PC-9 (cell line): ENCODE results near the gene EPHB3. TPM values are rescaled to one million over a fixed set of nuclear protein-coding genes. Genes with fewer than 3 reads are reported as not detected.

Experiments used
- BruUV-seq: library from RNA; stranded (reverse); fragments of 400-500 nt; replicated peaks from 2 replicates; lab custom pipeline; 2021; lab: Mats Ljungman, UMichigan
- CTCF ChIA-PET: fragments of 300-600 bp; sonication (Branson Sonifier 250); formaldehyde crosslinking; loops from one replicate; lab custom pipeline; 2022; ENCODE audit warnings: antibody characterized with exemption; lab: Charles Lee
- POLR2A ChIA-PET: fragments of 300-600 bp; sonication (Branson Sonifier 250); formaldehyde crosslinking; loops from one replicate; lab custom pipeline; 2022; ENCODE audit warnings: antibody characterized with exemption; ENCODE audit not compliant: unreplicated experiment; lab: Charles Lee
- DNase-seq, 2 experiments: peaks; one replicate each; pipeline versions ENCODE4 v3.0.0 to v3.0.0-alpha.2; 2015 to 2022; ENCODE audit warnings: mixed read lengths in 1 of 2
- H2AFZ ChIP-seq: fragments of 200-600 bp; sonication (generic); 2 replicates; pipeline ENCODE4 v1.8.1; 2017; ENCODE audit warnings: antibody characterized with exemption
- H3F3A ChIP-seq: fragments of 200-600 bp; sonication (generic); 2 replicates; pipeline ENCODE4 v1.8.1; 2017; ENCODE audit warnings: antibody characterized with exemption, mild to moderate bottlenecking, low read depth; ENCODE audit not compliant: insufficient read depth
- H3K27ac ChIP-seq: fragments of 200-600 bp; sonication (generic); 2 replicates; pipeline ENCODE4 v1.6.1; 2016; ENCODE audit warnings: mixed run types
- H3K27me3 ChIP-seq: fragments of 200-600 bp; sonication (generic); 2 replicates; pipeline ENCODE4 v1.6.1; 2016; ENCODE audit warnings: low read depth, mixed run types; ENCODE audit not compliant: insufficient read depth
- H3K36me3 ChIP-seq: fragments of 200-600 bp; sonication (generic); 2 replicates; pipeline ENCODE4 v1.6.1; 2016; ENCODE audit warnings: low read depth, mixed run types
- H3K4me1 ChIP-seq: fragments of 200-600 bp; sonication (generic); replicated peaks from 2 replicates; pipeline ENCODE4 v1.6.1; 2016; ENCODE audit warnings: mixed run types; ENCODE audit not compliant: insufficient read depth
- H3K4me2 ChIP-seq: fragments of 200-600 bp; sonication (generic); 2 replicates; pipeline ENCODE4 v1.6.1; 2017; ENCODE audit warnings: mixed run types
- H3K4me3 ChIP-seq: fragments of 200-600 bp; sonication (generic); 2 replicates; pipeline ENCODE4 v1.6.1; 2016; ENCODE audit warnings: mixed run types
- H3K79me2 ChIP-seq: fragments of 200-600 bp; sonication (generic); 2 replicates; pipeline ENCODE4 v1.6.1; 2017; ENCODE audit warnings: low read depth, mixed run types
- H3K9me2 ChIP-seq: fragments of 200-600 bp; sonication (generic); 2 replicates; pipeline ENCODE4 v1.8.1; 2017; ENCODE audit warnings: mild to moderate bottlenecking; ENCODE audit not compliant: insufficient read depth
- H3K9me3 ChIP-seq: fragments of 200-600 bp; sonication (generic); 2 replicates; pipeline ENCODE4 v1.8.1; 2016; ENCODE audit warnings: low read depth; ENCODE audit not compliant: insufficient read depth
- H4K20me1 ChIP-seq: fragments of 200-600 bp; sonication (generic); 2 replicates; pipeline ENCODE4 v1.8.1; 2017; ENCODE audit not compliant: insufficient read depth
- EZH2 ChIP-seq: fragments of 200-600 bp; sonication (generic); IDR thresholded peaks from 2 replicates; pipeline ENCODE4 v1.8.0; 2017; ENCODE audit warnings: antibody characterized with exemption, low read depth
- intact Hi-C: fragments of 100-400 bp; cut with micrococcal nuclease; formaldehyde crosslinking; loops from one replicate; pipeline ENCODE4 v1.10.0; 2022; ENCODE audit not compliant: unreplicated experiment
- total RNA-seq: library from RNA; stranded (reverse); gene quantifications from 2 replicates; pipeline ENCODE4 v1.2.3, GENCODE V29; 2021
- TF ChIP-seq, protein P1 (sequence below): fragments of 200-600 bp; sonication (generic); conservative IDR thresholded peaks from 2 replicates; pipeline ENCODE4 v1.6.1; 2017; ENCODE audit warnings: mixed run types, antibody characterized with exemption, mild to moderate bottlenecking, moderate library complexity

EPHB3 gene
- total RNA-seq, 1 experiment from 2014 or later = 15.7 TPM

DNA sequence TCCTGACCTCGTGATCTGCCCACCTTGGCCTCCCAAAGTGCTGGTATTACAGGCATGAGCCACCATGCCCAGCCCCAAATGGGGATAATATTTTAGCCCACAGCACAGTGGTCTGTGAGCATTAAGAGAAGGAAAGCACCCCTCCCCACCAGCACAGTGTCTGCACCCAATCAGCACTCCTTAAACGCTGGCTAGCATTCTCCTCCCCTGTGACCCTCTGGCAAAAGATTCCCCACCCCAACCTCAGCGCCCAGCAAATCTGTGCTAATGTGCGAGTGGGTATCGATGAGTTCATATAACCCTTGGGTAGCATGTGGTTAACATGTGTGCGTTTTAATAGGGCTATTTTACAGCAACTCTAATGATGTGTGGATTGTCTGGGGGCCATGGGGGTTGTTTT is 18.3 kb upstream of the EPHB3 start:
- no peak overlapping the region for H2AFZ ChIP-seq
- CTCF ChIA-PET = interaction anchor here (0.7 to 6.9 kb wide), 3 partner anchors 23 to 290 kb away, joined by 3 to 75 read pairs (median 3); no protein-coding TSS in a partner anchor
- no peaks in the 10 kb centered on the region for H3K9me2 ChIP-seq
- no TSS peak for BruUV-seq
- POLR2A ChIA-PET = no interaction called here
- H4K20me1 ChIP-seq = no peaks in the 10 kb centered on the region
- no peaks in the 10 kb centered on the region for H3K79me2 ChIP-seq
- no peaks in the 10 kb centered on the region for H3K36me3 ChIP-seq
- intact Hi-C loops = loop anchor here (5.0 to 10.0 kb wide), 3 partner anchors 234 to 398 kb away; no protein-coding TSS in a partner anchor
- H3K4me3 ChIP-seq = no peak overlapping the region
- no peak overlapping the region for H3K27ac ChIP-seq
- no peaks in the 10 kb centered on the region for H3K9me3 ChIP-seq
- no peaks in the 10 kb centered on the region for H3K4me1 ChIP-seq
- no peak for DNase-seq
- peaks cover 57% of the 10 kb centered on the region for H3K27me3 ChIP-seq
- TF ChIP-seq EZH2 = no peak
- TF ChIP-seq, protein P1, sequence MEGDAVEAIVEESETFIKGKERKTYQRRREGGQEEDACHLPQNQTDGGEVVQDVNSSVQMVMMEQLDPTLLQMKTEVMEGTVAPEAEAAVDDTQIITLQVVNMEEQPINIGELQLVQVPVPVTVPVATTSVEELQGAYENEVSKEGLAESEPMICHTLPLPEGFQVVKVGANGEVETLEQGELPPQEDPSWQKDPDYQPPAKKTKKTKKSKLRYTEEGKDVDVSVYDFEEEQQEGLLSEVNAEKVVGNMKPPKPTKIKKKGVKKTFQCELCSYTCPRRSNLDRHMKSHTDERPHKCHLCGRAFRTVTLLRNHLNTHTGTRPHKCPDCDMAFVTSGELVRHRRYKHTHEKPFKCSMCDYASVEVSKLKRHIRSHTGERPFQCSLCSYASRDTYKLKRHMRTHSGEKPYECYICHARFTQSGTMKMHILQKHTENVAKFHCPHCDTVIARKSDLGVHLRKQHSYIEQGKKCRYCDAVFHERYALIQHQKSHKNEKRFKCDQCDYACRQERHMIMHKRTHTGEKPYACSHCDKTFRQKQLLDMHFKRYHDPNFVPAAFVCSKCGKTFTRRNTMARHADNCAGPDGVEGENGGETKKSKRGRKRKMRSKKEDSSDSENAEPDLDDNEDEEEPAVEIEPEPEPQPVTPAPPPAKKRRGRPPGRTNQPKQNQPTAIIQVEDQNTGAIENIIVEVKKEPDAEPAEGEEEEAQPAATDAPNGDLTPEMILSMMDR = no peak
- H3F3A ChIP-seq = no peaks in the 10 kb centered on the region; the same call in 1 of the 2 replicates
- no peak overlapping the region for H3K4me2 ChIP-seq

DNA sequence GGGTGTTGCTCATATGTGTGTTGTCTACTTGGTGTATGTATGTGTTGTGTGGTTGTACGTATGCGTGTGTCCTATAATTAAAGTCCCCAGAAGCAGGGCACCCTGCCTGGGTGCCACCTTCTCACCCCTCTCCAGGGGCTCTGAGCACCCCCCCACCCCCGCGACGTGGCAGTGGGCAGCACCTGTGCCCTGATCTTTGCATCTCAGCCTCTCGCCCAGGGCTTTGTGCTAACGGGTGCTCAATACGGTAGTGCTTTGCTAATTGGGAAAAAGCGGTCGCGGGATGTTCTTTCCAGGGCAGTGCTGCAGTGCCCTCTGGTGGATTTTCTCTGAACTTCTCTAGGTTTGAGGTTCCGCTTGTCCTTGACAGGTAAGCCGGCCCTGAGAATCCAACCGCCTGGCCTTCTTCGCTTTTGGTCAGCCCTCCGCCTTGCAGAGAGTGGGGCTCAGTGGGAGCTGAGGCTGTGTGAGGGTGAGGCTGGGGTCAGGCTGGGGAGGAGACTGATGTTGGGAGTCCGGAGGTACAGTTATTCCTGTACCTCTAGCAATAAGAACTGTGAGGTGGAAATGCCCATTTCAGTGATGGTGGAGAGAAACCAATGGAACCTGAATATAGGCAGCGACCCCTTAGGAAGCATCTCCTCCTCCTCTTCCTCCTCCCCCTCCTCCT is 17.6 kb upstream of the EPHB3 start:
- H3F3A ChIP-seq = no peaks in the 10 kb centered on the region; the same call in 1 of the 2 replicates
- no peaks in the 10 kb centered on the region for H3K79me2 ChIP-seq
- CTCF ChIA-PET = interaction anchor here (0.5 to 6.9 kb wide), 3 partner anchors 171 to 392 kb away, joined by 3 to 75 read pairs (median 4); no protein-coding TSS in a partner anchor
- POLR2A ChIA-PET = no interaction called here
- no peak for TF ChIP-seq EZH2
- TF ChIP-seq, protein P1 = peak; percentile 97
- peak; percentile 83 to 89 for DNase-seq
- no peaks in the 10 kb centered on the region for H3K36me3 ChIP-seq
- H4K20me1 ChIP-seq = no peaks in the 10 kb centered on the region
- no peak overlapping the region for H2AFZ ChIP-seq
- peaks cover 50% of the 10 kb centered on the region for H3K27me3 ChIP-seq
- no peaks in the 10 kb centered on the region for H3K4me1 ChIP-seq
- peak overlapping the region; percentile 36; the same call in 1 of the 2 replicates for H3K4me2 ChIP-seq
- intact Hi-C loops = loop anchor here (1.0 to 10.0 kb wide), 6 partner anchors 233 to 649 kb away; partner anchors contain the start of gene PSMD2
- no peak overlapping the region for H3K4me3 ChIP-seq
- no peaks in the 10 kb centered on the region for H3K9me2 ChIP-seq
- no peak overlapping the region for H3K27ac ChIP-seq
- H3K9me3 ChIP-seq = no peaks in the 10 kb centered on the region
- no TSS peak for BruUV-seq

DNA sequence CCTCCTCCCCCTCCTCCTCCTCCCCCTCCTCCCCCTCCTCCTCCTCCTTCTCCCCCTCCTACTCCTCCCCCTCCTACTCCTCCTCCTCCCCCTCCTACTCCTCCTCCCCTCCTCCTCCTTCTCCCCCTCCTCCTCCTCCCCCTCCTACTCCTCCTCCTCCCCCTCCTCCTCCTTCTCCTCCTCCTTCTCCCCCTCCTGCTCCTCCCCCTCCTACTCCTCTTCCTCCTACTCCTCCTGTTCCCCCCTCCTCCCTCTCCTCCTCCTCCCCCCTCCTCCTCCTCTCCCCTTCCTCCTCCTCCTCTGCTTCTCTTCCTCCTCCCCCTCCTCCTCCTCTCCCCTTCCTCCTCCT is 17.1 kb upstream of the EPHB3 start:
- TF ChIP-seq, protein P1 = no peak
- no peak for TF ChIP-seq EZH2
- ChIA-PET CTCF (interaction anchor here (0.5 to 0.6 kb wide), 2 partner anchors 302 to 393 kb away, joined by 3 to 4 read pairs; no protein-coding TSS in a partner anchor), POLR2A (no interaction called here)

More for the DNA sequence above, 17.1 kb upstream of the EPHB3 start:
- no peaks in the 10 kb centered on the region for H3K4me1 ChIP-seq
- H4K20me1 ChIP-seq = no peaks in the 10 kb centered on the region
- peaks cover 50% of the 10 kb centered on the region for H3K27me3 ChIP-seq
- no peaks in the 10 kb centered on the region for H3K79me2 ChIP-seq
- no peak overlapping the region for H3K4me2 ChIP-seq
- no peaks in the 10 kb centered on the region for H3K9me2 ChIP-seq
- BruUV-seq = no TSS peak
- H3K36me3 ChIP-seq = no peaks in the 10 kb centered on the region
- no peaks in the 10 kb centered on the region; the same call in 1 of the 2 replicates for H3F3A ChIP-seq
- H3K27ac ChIP-seq = no peak overlapping the region
- intact Hi-C loops = loop anchor here (1.0 to 10.0 kb wide), 6 partner anchors 233 to 649 kb away; partner anchors contain the start of gene PSMD2
- H3K9me3 ChIP-seq = no peaks in the 10 kb centered on the region
- H3K4me3 ChIP-seq = no peak overlapping the region
- no peak overlapping the region for H2AFZ ChIP-seq
- no peak for DNase-seq
